SKM-1 treated with dmso at 0.1 percent for 144 hours (cell line): Measurements from ENCODE around the gene ZSWIM4.
"Not testable (repeated sequence)": the region's sequence is repeated elsewhere in the genome, so short reads cannot be mapped to it uniquely, and the experiment has no call there.

Experiments used
- DNase-seq: peaks from one replicate; lab custom pipeline; 2025; ENCODE audit not compliant: unreplicated experiment; lab: John Stamatoyannopoulos, UW

Gene ZSWIM4

DNA sequence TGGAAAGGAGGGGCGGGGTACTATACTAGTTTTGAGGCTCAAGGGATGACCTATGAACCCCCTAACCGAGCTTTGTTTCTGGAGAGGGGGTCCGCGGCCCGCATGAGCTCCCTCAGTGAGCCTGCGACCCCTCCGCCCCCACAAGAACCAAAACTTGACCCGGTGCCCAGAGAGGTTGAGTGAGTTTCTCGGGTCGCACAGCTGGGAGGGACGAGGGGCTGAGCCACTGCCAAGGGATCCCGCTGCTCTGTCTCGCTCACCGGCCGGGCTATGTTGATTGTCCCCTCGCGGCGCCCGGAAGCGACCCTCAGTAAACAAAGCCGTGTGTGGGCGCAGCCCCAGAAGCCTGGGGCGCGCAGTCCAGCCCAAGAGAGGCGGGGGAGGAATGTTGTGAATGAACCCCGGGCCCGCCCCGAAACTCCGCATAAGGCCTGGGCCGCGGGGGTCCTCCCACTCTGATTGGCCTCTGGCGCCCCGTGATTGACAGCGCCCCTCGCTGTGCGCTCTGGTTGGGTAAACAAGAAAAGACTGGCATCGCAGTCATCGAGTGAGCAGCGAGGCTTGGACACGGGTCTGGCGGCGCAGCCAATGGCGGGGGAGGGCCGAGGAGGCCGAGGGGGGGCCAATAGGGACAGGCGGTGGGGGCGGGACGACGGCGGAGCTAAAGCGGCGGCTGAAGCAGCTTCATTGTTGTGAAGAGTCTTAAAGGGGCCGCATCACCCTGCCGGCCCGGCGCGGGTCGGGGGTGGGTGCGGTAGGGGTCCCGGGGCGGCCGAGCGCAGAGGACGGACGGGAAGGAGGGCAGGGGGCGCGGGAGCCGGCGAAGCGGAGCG lies at the start of gene ZSWIM4:
ZSWIM4 (plus strand) TSS at position 687 of the 833 bp plus-strand sequence. CDS start 206 bp downstream, outside the sequence.
- DNase-seq, result peak; percentile 98

DNA sequence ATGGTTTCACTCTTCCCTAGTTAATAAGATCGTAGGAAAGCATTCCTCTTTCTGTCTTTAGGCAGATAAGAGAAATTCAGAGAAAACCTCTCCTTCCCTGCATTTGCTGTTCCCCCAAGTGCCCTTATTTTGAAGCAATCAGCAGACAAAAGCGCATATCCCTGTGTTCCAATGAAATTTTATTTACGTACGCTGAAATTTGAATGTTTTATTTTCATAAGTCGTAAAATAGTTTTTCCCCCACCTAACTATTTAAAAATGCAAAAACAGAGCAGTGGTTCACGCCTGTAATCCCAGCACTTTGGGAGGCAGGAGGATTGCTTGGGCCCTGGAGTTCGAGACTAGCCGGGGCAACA lies 48.2 kb upstream of the ZSWIM4 start:
- no peak for DNase-seq

DNA sequence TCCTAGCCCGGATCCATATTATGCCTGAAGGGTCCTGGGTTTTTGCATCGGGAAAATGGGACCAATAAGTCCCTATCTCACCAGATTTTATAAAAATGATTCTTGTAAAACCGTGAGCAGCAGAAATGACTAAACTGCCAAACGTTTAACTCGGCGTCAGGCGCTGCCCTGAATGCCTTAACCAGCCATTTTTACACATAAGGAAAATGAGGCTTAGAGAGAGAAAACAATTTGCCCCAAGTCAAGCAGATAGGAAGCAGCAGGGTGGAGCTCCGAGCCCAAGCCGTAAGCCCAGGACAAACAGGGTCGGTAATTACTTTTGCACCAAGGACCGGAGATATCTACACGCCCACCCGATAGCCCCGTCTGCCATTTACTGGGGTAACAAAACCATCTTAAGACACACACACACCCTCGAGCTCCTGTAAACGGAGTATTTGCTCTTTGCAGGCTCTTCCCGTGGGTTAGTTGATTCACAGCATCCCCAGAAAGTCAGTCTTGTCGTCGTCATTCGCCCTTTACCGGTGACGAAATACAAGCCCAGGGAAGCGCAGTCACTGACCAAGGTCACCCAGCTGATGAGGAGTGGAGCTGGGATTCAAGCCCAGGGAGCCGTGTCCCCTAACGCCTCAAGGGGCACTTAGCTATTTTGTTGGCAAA lies 46.9 kb upstream of the ZSWIM4 start:
- DNase-seq, result no peak

- no peak for DNase-seq
Measured at GRCh38 chr19:13751436-13751835, 43.8 kb upstream of the ZSWIM4 start.

DNA sequence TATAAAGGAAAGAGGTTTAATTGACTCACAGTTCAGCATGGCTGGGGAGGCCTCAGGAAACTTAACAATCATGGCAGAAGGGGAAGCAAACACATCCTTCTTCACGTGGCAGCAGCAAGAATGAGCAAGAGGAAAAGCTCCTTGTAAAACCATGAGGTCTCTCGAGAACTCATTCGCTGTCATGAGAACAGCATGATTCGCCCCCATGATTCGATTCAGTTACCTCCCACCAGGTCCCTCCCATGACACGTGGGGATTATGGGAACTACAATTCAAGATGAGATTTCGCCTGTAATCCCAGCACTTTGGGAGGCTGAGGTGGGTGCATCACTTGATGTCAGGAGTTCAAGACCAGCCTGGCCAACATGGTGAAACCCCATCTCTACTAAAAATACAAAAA lies 41.6 kb upstream of the ZSWIM4 start:
- DNase-seq, result not testable (repeated sequence)

DNA sequence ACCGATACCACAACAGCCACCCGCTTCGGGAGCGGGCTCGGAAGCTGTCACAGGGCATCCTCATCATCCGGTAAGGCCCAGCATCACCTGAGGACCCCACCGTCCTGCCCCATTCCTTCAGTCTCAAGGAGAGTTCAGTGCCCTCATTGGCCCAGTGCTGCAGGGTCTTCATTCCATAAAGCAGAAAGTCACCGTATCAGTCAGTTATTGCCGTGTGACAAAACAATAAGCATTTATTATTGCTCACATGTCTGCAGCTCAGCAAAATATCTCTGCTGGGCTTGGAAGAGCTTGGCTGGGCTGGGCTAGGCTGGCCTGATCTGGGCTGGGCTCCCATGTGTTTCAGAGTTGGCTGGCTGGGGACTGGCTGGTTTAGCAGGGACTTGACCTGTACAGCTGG lies 39.0 kb upstream of the ZSWIM4 start:
- DNase-seq, result no peak

DNA sequence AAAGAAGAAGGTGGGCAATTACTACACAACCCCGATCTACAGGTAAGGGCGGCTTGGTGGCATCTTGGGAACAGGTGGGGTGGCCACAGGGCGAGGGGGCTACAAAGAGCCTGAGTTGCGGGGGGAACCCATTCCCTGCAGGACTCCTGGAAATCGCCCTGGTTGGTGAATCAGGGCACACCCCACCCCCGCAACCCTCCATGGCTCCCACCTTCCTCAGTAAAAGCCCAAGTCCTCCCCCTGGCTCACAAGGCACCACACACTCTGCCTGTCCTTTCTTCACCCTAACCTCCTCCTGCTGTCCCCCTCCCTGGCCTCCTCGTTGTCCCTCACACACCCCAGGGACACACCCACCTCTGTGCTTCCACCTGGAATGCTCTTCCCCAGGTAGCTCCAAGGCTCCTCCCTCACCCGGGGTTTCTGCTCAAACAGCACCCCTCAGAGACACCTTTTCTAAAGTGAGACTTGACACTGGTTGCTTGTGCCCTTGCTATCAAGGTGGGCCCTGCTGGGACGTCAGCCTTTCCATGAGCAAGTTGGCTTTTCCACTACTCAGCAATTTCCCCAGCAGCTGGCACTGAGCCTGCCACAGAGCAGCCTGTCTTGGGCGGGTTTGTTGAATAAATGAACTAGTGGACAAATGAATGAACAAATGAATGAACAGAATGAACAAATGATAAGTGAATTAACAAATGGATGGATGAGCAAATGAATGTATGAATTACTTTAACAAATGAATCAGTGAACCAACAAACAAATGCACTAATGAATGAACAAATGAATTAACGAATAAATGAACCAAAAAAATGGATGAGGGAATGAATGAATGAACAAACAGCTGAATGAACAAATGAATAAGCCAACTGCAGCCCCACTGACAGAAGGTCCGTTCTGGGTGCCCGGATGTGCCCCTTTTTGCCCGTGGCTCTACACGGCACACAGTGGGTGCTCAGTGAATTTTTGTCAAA lies 37.2 kb upstream of the ZSWIM4 start:
- DNase-seq, result no peak

DNA sequence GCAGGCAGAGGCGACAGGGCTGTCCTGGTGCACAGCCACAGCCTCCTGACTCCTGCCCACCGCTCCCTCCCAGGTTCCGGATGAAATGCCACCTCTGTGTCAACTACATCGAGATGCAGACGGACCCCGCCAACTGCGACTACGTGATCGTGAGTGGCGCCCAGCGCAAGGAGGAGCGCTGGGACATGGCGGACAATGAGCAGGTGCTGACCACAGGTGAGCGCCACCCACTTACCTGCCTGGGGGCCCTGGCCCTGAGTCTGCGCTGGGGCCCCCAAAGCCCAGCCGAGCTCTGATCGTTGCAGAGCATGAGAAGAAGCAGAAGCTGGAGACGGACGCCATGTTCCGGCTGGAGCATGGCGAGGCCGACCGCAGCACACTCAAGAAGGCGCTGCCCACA lies 36.4 kb upstream of the ZSWIM4 start:
- DNase-seq, result no peak

DNA sequence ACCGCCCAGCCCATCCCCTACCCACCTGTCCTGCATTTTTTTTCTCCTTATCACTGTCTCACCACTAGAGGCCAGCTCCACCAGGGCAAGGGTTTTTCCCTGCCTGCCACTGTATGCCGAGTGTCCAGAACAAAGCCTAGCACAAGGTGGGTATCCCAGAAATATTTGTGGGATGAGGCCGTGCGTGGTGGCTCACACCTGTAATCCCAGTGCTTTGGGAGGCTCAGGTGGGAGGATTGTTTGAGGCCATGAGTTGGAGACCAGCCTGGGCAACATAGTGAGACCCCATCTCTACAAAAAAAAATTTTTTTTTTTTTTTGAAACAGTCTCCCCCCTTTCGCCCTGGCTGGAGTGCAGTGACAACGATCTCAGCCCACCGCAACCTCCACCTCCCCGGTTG lies 33.8 kb upstream of the ZSWIM4 start:
- no peak for DNase-seq

DNA sequence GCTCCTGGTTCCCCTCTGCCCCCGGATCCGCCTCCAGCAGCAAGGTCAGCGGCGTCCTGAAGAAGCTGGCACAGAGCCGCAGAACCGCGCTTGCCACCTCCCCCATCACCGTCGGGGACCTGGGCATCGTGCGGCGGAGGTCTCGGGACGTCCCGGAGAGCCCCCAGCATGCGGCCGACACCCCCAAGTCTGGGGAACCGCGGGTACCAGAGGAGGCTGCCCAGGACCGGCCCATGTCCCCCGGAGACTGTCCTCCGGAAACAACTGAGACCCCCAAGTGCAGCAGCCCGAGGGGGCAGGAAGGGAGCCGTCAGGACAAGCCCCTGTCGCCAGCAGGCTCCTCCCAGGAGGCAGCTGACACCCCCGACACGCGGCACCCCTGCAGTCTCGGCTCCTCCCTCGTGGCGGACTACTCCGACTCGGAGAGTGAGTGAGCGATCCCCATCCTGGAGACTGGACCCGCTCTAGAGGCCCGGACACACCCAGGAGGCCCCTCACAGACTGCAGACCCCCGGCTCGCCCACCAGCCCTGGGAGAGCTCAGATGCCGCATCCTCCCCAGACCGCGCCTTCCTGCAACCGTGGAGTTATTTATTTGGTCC lies 32.5 kb upstream of the ZSWIM4 start:
- DNase-seq, result no peak

- no peak for DNase-seq
Measured at GRCh38 chr19:13763265-13763664, 32.0 kb upstream of the ZSWIM4 start.

DNA sequence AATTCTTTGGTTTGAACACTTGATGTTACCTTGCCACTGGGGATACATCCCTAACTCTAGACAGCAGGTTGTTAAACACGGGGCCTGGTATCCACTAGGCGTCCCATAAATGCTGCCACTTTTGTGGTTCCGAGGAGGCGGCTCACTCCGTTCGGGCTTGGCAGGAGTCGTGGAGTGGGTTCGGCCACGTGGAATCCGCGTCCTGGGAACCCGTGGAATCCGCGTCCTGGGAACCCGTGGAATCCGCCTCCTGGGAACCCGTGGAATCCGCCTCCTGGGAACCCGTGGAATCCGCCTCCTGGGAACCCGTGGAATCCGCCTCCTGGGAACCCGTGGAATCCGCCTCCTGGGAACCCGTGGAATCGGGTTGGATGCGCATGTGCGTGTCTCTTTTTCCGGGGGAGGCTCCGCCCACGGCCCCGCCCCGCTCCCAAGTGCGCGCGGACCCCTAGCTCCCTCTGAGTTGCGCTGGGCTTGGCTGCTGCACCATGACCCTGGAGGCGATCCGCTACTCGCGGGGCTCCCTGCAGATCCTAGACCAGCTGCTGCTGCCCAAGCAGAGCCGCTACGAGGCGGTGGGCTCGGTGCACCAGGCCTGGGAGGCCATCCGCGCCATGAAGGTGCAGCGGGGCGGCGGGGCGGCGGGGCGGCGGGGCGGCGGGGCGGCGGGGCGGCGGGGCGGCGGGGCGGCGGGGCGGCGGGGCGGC lies 31.0 kb upstream of the ZSWIM4 start, which contains the start of gene MRI1:
MRI1 (plus strand) TSS at position 422 of the 707 bp plus-strand sequence; CDS start at position 489, 67 bp downstream.
- peak; percentile 50 for DNase-seq

GRCh38 chr19:13764821-13765394 lies 30.3 kb upstream of the ZSWIM4 start:
- DNase-seq, result no peak

DNA sequence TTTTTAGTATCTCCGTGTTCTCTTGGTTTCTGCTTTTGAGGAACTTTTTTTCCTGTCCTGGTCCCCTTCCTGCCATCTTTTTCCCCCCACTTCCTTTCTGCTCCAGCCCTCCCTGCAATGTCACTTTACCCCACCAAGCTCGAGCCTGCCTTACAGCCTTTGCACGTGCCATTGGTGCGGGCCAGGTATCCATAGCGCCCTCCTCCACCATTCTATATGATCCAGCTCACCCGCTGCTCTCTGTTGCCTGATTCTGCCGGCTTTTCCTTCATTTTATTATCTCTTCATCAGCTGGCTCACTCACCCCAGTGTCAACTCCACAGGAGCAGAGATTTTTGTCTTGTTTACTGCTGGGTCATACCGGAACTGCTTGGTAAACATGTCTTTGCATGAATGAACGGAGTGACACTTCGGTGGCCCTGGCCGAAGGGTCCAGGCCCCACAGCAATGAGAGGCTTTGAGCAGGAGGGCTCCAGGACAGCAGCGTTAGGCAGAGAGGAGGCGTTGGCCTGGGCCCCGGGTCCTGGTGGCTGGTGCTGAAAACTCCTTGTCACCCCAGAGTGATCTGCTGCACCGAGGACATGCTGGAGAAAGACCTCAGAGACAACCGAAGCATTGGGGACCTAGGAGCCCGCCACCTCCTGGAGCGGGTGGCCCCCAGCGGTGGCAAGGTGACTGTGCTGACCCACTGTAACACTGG lies 29.7 kb upstream of the ZSWIM4 start:
- DNase-seq, result no peak

DNA sequence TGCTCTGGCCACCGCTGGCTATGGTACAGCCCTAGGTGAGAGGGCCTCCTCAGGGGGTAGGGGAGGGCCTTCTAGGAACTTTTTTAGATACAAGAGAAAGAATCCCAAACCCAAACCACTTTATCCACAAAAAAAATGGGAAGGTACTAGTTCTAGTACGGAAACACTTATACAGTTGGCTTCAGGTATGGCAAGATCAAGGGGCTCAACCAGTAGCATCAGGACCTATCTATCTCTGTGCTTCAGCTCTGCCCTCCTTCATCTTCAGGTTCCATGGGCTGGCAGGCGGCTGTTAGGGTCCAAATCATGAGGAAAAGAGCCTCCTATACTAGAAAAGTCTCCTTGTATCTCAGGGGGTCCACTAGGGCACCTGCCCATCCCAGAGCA lies 29.2 kb upstream of the ZSWIM4 start:
- no peak for DNase-seq

DNA sequence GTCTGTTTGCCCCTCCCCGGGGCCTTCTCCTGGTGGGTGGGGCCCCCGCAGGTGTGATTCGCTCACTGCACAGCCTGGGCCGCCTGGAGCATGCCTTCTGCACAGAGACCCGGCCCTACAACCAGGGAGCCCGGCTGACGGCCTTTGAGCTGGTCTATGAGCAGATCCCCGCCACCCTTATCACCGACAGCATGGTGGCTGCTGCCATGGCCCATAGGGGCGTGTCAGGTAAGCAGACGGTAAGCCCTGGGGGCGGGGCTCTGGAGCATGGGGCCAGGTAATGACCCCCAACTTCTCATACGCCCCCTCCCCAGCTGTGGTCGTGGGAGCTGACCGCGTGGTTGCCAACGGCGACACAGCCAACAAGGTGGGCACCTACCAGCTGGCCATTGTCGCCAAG lies 26.7 kb upstream of the ZSWIM4 start:
- DNase-seq, result no peak

DNA sequence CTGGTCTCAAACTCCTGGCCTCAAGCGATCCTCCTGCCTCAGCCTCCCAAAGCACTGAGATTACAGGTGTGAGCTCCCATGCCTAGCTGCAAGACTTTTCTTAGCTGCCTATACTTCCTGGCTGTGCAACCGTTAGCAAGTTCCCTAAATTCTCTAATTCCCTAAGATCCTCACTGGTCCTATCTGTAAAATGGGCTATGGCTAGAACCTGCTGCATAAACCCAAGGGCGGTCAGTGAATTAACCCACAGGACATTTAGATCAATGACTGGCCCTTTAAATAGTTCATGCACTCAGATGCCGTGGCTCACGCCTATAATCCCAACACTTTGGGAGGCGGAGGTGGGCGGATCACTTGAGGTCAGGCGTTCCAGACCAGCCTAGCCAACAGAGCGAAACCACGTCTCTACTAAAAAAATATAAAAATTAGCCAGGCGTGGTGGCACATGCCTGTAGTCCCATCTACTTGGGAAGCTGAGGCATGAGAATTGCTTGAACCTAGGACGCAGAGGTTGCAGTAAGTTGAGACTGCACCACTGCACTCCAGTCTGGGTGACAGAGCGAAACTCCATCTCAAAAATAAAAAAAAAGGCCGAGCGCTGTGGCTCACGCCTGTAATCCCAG lies 25.1 kb upstream of the ZSWIM4 start:
- no peak for DNase-seq

DNA sequence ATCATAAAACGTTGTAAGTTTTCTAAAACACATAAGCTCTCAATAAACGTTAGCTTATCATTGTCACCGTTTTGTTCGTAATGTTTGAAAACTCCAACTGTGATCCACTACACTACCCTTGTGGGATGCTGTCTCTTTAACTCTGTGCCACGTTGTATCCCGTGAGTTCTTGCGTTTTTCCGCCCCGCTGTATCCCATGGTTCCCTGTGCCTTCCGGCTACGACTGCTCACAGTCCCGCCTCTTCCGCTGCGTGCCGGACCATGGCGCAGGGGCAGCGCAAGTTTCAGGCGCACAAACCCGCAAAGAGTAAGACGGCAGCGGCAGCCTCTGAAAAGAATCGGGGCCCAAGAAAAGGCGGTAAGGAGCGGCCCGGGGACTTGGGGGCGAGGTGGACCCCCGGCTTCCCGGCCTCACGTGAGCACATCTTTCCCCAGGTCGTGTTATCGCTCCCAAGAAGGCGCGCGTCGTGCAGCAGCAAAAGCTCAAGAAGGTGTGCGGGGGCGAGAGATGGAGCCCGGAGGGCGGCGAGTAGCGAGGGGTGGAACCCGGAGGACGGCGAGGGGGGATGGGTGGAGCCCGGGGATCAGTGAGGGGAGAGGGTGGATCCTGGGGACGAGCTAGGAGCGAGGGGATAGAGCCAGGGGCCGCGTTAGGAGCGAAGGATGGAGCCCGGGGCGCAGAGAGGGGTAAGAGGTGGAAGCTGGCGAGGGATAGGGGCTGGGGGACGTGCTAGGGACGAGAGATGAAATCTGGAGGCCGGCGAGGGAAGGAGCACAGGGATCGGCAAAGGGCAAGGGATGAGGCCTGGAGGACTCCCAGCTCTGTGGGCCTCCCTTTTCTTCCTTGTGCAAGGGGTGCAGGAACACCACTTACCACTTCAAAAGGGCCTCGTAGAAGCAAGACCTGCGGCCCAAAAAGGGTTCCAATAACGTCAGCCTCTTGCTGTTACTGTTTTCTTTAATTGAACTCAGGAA lies 20.7 kb upstream of the ZSWIM4 start, which contains the start of gene C19orf53:
C19orf53 (plus strand) TSS at position 240 of the 975 bp plus-strand sequence; CDS start at position 262, 22 bp downstream.
- DNase-seq, result peak; percentile 91
